ENCODE data around the gene DMXL2.
"Not testable (repeated sequence)": the region's sequence is repeated elsewhere in the genome, so short reads cannot be mapped to it uniquely, and the experiment has no call there.

Gene DMXL2

GRCh38 chr15:51619331-51620035 lies 3.1 kb downstream of the DMXL2 start:
- H2AK5ac ChIP-seq (ENCODE audit: low read length, severe bottlenecking), result no peak overlapping the region
- H3K4me2 ChIP-seq (ENCODE audit: low read length, poor library complexity, severe bottlenecking), result no peak overlapping the region
- H3K14ac ChIP-seq (ENCODE audit: low read length in 2 of 2), result no peak overlapping the region
- no peak overlapping the region for H2BK12ac ChIP-seq (ENCODE audit: low read length in 2 of 2)
- H3K18ac ChIP-seq (ENCODE audit: low read depth in 1 of 2, low read length in 2 of 2), result no peak overlapping the region
- no peak overlapping the region for H3K4ac ChIP-seq (ENCODE audit: low read depth in 1 of 2, low read length in 2 of 2)
- H3K9ac ChIP-seq (ENCODE audit: low read length), result no peak overlapping the region
- no peaks in the 10 kb centered on the region for H3K9me3 ChIP-seq (ENCODE audit: control insufficient read depth, low read length)
- no peak overlapping the region for H3K23ac ChIP-seq (ENCODE audit: low read length in 2 of 2)
- no peak overlapping the region for H4K8ac ChIP-seq (ENCODE audit: low read length)
- no peaks in the 10 kb centered on the region for H3K4me1 ChIP-seq (ENCODE audit: control insufficient read depth, insufficient read depth, low read depth, low read length)
- 95% methylated on average over 6 of the region's 6 CpGs for WGBS
- no peak overlapping the region for H2AFZ ChIP-seq (ENCODE audit: low read depth, low read length)
- H3K36me3 ChIP-seq (ENCODE audit: control insufficient read depth in 1 of 2, insufficient read depth in 2 of 2, low read depth in 1 of 2, low read length in 2 of 2), result no peaks in the 10 kb centered on the region
- H3K27me3 ChIP-seq (ENCODE audit: control insufficient read depth in 1 of 2, insufficient read depth in 1 of 2, low read length in 2 of 2), result no peaks in the 10 kb centered on the region
- peak; percentile 60 for DNase-seq
- peaks cover 16% of the 10 kb centered on the region for H3K79me1 ChIP-seq (replicated peaks; ENCODE audit: low read length, poor library complexity, severe bottlenecking)
- H4K91ac ChIP-seq (ENCODE audit: low read length), result no peak overlapping the region
- H3K4me3 ChIP-seq (ENCODE audit: insufficient read depth in 1 of 2, low read depth in 1 of 2, low read length in 2 of 2), result no peak overlapping the region
- H2BK5ac ChIP-seq (ENCODE audit: low read depth, low read length, poor library complexity, severe bottlenecking), result no peak overlapping the region
- H2BK15ac ChIP-seq (ENCODE audit: low read depth, poor library complexity, severe bottlenecking), result no peak overlapping the region
- H3K27ac ChIP-seq (ENCODE audit: low read length, poor library complexity, severe bottlenecking), result no peak overlapping the region
- H2BK120ac ChIP-seq (ENCODE audit: low read depth, low read length), result no peak overlapping the region

- H2BK5ac ChIP-seq (ENCODE audit: low read depth, low read length, poor library complexity, severe bottlenecking), result no peak overlapping the region
- WGBS, result 67% methylated on average over 3 of the region's 3 CpGs
- H3K4me2 ChIP-seq (ENCODE audit: low read length, poor library complexity, severe bottlenecking), result no peak overlapping the region
- H3K79me1 ChIP-seq (replicated peaks; ENCODE audit: low read length, poor library complexity, severe bottlenecking), result peaks cover 20% of the 10 kb centered on the region
- H3K27ac ChIP-seq (ENCODE audit: low read length, poor library complexity, severe bottlenecking), result no peak overlapping the region
- H3K36me3 ChIP-seq (ENCODE audit: control insufficient read depth in 1 of 2, insufficient read depth in 2 of 2, low read depth in 1 of 2, low read length in 2 of 2), result no peaks in the 10 kb centered on the region
- no peak overlapping the region for H3K18ac ChIP-seq (ENCODE audit: low read depth in 1 of 2, low read length in 2 of 2)
- no peak overlapping the region for H3K9ac ChIP-seq (ENCODE audit: low read length)
- no peak overlapping the region for H2BK12ac ChIP-seq (ENCODE audit: low read length in 2 of 2)
- no peak overlapping the region for H4K91ac ChIP-seq (ENCODE audit: low read length)
- no peak overlapping the region for H4K8ac ChIP-seq (ENCODE audit: low read length)
- no peak overlapping the region for H2BK120ac ChIP-seq (ENCODE audit: low read depth, low read length)
- no peak overlapping the region for H3K4me3 ChIP-seq (ENCODE audit: insufficient read depth in 1 of 2, low read depth in 1 of 2, low read length in 2 of 2)
- no peaks in the 10 kb centered on the region for H3K27me3 ChIP-seq (ENCODE audit: control insufficient read depth in 1 of 2, insufficient read depth in 1 of 2, low read length in 2 of 2)
- no peak overlapping the region for H3K23ac ChIP-seq (ENCODE audit: low read length in 2 of 2)
- no peak overlapping the region for H2AK5ac ChIP-seq (ENCODE audit: low read length, severe bottlenecking)
- H3K9me3 ChIP-seq (ENCODE audit: control insufficient read depth, low read length), result no peaks in the 10 kb centered on the region
- no peak overlapping the region for H3K14ac ChIP-seq (ENCODE audit: low read length in 2 of 2)
- H2BK15ac ChIP-seq (ENCODE audit: low read depth, poor library complexity, severe bottlenecking), result no peak overlapping the region
- no peak for DNase-seq
- no peak overlapping the region for H2AFZ ChIP-seq (ENCODE audit: low read depth, low read length)
- no peaks in the 10 kb centered on the region for H3K4me1 ChIP-seq (ENCODE audit: control insufficient read depth, insufficient read depth, low read depth, low read length)
- H3K4ac ChIP-seq (ENCODE audit: low read depth in 1 of 2, low read length in 2 of 2), result no peak overlapping the region
Measured at GRCh38 chr15:51617886-51618285, 4.7 kb downstream of the DMXL2 start.

- Histone ChIP-seq H3K9ac (ENCODE audit: low read length) (no peak overlapping the region), H2BK120ac (ENCODE audit: low read depth, low read length) (no peak overlapping the region), H3K4me3 (ENCODE audit: insufficient read depth in 1 of 2, low read depth in 1 of 2, low read length in 2 of 2) (no peak overlapping the region), H3K18ac (ENCODE audit: low read depth in 1 of 2, low read length in 2 of 2) (no peak overlapping the region), H2BK12ac (ENCODE audit: low read length in 2 of 2) (no peak overlapping the region), H3K14ac (ENCODE audit: low read length in 2 of 2) (no peak overlapping the region), H3K4ac (ENCODE audit: low read depth in 1 of 2, low read length in 2 of 2) (no peak overlapping the region), H3K27ac (ENCODE audit: low read length, poor library complexity, severe bottlenecking) (no peak overlapping the region), H2BK15ac (ENCODE audit: low read depth, poor library complexity, severe bottlenecking) (no peak overlapping the region), H4K8ac (ENCODE audit: low read length) (no peak overlapping the region), H3K9me3 (ENCODE audit: control insufficient read depth, low read length) (no peaks in the 10 kb centered on the region), H2AFZ (ENCODE audit: low read depth, low read length) (no peak overlapping the region), H3K27me3 (ENCODE audit: control insufficient read depth in 1 of 2, insufficient read depth in 1 of 2, low read length in 2 of 2) (no peaks in the 10 kb centered on the region), H3K4me2 (ENCODE audit: low read length, poor library complexity, severe bottlenecking) (no peak overlapping the region), H3K79me1 (replicated peaks; ENCODE audit: low read length, poor library complexity, severe bottlenecking) (peaks cover 17% of the 10 kb centered on the region), H3K36me3 (ENCODE audit: control insufficient read depth in 1 of 2, insufficient read depth in 2 of 2, low read depth in 1 of 2, low read length in 2 of 2) (no peaks in the 10 kb centered on the region), H4K91ac (ENCODE audit: low read length) (no peak overlapping the region), H2BK5ac (ENCODE audit: low read depth, low read length, poor library complexity, severe bottlenecking) (no peak overlapping the region), H3K4me1 (ENCODE audit: control insufficient read depth, insufficient read depth, low read depth, low read length) (no peaks in the 10 kb centered on the region), H2AK5ac (ENCODE audit: low read length, severe bottlenecking) (no peak overlapping the region), H3K23ac (ENCODE audit: low read length in 2 of 2) (no peak overlapping the region)
- 93% methylated on average over 3 of the region's 3 CpGs for WGBS
- no peak for DNase-seq
Measured at GRCh38 chr15:51613951-51614350, 8.6 kb downstream of the DMXL2 start.

- H2BK5ac ChIP-seq (ENCODE audit: low read depth, low read length, poor library complexity, severe bottlenecking); H4K8ac ChIP-seq (ENCODE audit: low read length); H3K4me3 ChIP-seq (ENCODE audit: insufficient read depth in 1 of 2, low read depth in 1 of 2, low read length in 2 of 2); H2AK5ac ChIP-seq (ENCODE audit: low read length, severe bottlenecking); H2BK120ac ChIP-seq (ENCODE audit: low read depth, low read length); H3K14ac ChIP-seq (ENCODE audit: low read length in 2 of 2); DNase-seq; H3K4ac ChIP-seq (ENCODE audit: low read depth in 1 of 2, low read length in 2 of 2); H3K4me2 ChIP-seq (ENCODE audit: low read length, poor library complexity, severe bottlenecking); H2BK15ac ChIP-seq (ENCODE audit: low read depth, poor library complexity, severe bottlenecking); H2BK12ac ChIP-seq (ENCODE audit: low read length in 2 of 2); H3K23ac ChIP-seq (ENCODE audit: low read length in 2 of 2); H3K27me3 ChIP-seq (ENCODE audit: control insufficient read depth in 1 of 2, insufficient read depth in 1 of 2, low read length in 2 of 2); H3K9ac ChIP-seq (ENCODE audit: low read length); H3K18ac ChIP-seq (ENCODE audit: low read depth in 1 of 2, low read length in 2 of 2); H3K27ac ChIP-seq (ENCODE audit: low read length, poor library complexity, severe bottlenecking); H3K4me1 ChIP-seq (ENCODE audit: control insufficient read depth, insufficient read depth, low read depth, low read length); H3K36me3 ChIP-seq (ENCODE audit: control insufficient read depth in 1 of 2, insufficient read depth in 2 of 2, low read depth in 1 of 2, low read length in 2 of 2); H2AFZ ChIP-seq (ENCODE audit: low read depth, low read length); H3K9me3 ChIP-seq (ENCODE audit: control insufficient read depth, low read length); H4K91ac ChIP-seq (ENCODE audit: low read length): not testable (repeated sequence)
- peaks cover 17% of the 10 kb centered on the region for H3K79me1 ChIP-seq (replicated peaks; ENCODE audit: low read length, poor library complexity, severe bottlenecking)
- WGBS, result 100% methylated on average over 3 of the region's 5 CpGs
Measured at GRCh38 chr15:51612669-51613068, 9.9 kb downstream of the DMXL2 start.
